Stimulated activated CD8-positive, alpha-beta memory T cell treated with anti-CD3 and anti-CD28 coated beads, Interleukin-4, amount 100 ng/mL, for 48 hours (primary cell): ENCODE results near the gene DIRAS1.
"Not testable (repeated sequence)": the region's sequence is repeated elsewhere in the genome, so short reads cannot be mapped to it uniquely, and the experiment has no call there.

Experiments used
- DNase-seq: peaks from one replicate; pipeline ENCODE4 v3.0.0-alpha.2; 2020

Gene DIRAS1

GRCh38 chr19:2668175-2668763 is 52.9 kb downstream of the DIRAS1 start:
- DNase-seq: no peak

- not testable (repeated sequence) for DNase-seq
Measured at GRCh38 chr19:2667349-2667748, 53.8 kb downstream of the DIRAS1 start.

GRCh38 chr19:2666344-2666994 is 54.7 kb downstream of the DIRAS1 start:
- no peak for DNase-seq

- DNase-seq: no peak
Measured at GRCh38 chr19:2665103-2665502, 56.1 kb downstream of the DIRAS1 start.
